ENCODE results near the gene CAMK1D. TPM values are rescaled to one million over a fixed set of nuclear protein-coding genes. Genes with fewer than 3 reads are reported as not detected.

Gene CAMK1D
- total RNA-seq, 1 experiment from 2014 or later, result 6.3 TPM

DNA sequence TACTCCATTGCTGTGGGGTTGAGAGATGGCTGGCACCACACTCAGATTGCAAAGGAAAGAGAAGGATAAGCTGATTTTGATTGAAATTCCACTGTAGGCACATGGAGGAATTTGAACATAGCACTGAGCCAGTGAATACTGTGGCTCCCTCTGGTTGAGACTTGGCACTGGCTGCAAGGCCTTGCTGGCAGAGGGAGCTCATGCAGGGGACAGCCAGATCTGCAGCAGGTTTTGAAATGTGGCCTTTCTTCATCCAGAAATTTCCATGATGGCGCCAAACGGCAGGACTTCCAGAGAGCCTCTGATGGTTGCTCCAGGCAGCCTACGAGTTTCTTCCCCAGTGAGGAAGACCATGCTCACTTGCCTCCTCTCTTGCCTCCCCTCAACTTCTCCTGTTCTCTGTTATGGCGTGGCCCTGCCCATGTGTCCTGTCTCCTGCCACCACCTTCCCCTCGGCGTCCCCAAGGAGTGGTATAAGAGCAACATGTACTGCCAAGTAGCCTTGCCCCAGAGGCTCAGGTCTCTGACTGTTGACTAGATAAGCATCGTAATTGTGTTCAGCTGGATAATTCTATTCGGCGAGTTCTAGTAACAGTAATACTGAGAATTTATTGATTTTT, 386.6 kb downstream of the CAMK1D start:
- H3K18ac ChIP-seq (ENCODE audit: insufficient read length, low read depth, low read length), result no peak overlapping the region
- H2AFZ ChIP-seq (ENCODE audit: low read length), result no peak overlapping the region
- Mint-ChIP-seq H3K27me3 (ENCODE audit: low read depth) (0 out of 2 replicates have a peak, but pooled peaks cover 1% of the 10 kb centered on the region), H3K36me3 (ENCODE audit: insufficient read depth in 1 of 3, low read depth in 3 of 3) (no peaks in the 10 kb centered on the region), H3K9me3 (no peaks in the 10 kb centered on the region), H3K4me3 (no peak overlapping the region), H3K27ac (no peak overlapping the region), H3K4me1 (peaks cover 10 to 12% of the 10 kb centered on the region in 2 experiments)
- H3K14ac ChIP-seq (ENCODE audit: insufficient read depth, low read length), result no peak overlapping the region; the same call in 1 of the 2 replicates
- no CpG with 5 or more reads among the region's 9 CpGs for WGBS (ENCODE audit: extremely low coverage, insufficient read length, low lambda C conversion rate)
- TF ChIP-seq, protein P1, sequence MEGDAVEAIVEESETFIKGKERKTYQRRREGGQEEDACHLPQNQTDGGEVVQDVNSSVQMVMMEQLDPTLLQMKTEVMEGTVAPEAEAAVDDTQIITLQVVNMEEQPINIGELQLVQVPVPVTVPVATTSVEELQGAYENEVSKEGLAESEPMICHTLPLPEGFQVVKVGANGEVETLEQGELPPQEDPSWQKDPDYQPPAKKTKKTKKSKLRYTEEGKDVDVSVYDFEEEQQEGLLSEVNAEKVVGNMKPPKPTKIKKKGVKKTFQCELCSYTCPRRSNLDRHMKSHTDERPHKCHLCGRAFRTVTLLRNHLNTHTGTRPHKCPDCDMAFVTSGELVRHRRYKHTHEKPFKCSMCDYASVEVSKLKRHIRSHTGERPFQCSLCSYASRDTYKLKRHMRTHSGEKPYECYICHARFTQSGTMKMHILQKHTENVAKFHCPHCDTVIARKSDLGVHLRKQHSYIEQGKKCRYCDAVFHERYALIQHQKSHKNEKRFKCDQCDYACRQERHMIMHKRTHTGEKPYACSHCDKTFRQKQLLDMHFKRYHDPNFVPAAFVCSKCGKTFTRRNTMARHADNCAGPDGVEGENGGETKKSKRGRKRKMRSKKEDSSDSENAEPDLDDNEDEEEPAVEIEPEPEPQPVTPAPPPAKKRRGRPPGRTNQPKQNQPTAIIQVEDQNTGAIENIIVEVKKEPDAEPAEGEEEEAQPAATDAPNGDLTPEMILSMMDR (conservative IDR thresholded peaks at IDR 0.05), result no peak
- no peaks in the 10 kb centered on the region for H3K79me2 ChIP-seq (ENCODE audit: insufficient read depth, low read length)
- H2BK120ac ChIP-seq (ENCODE audit: low read depth, low read length, poor library complexity, severe bottlenecking), result no peak overlapping the region
- H4K20me1 ChIP-seq (ENCODE audit: control insufficient read depth, insufficient read depth, insufficient read length), result no peaks in the 10 kb centered on the region
- H4K5ac ChIP-seq (ENCODE audit: insufficient read length, low read depth, low read length), result no peak overlapping the region
- H2BK5ac ChIP-seq (ENCODE audit: insufficient read length, low read length), result no peak overlapping the region
- H3K4me2 ChIP-seq (ENCODE audit: insufficient read depth, insufficient read length, low read length), result no peak overlapping the region
- H3K23me2 ChIP-seq (ENCODE audit: insufficient read length, low read depth, low read length, poor library complexity, severe bottlenecking), result no peaks in the 10 kb centered on the region
- no peak overlapping the region for H3K9ac ChIP-seq (ENCODE audit: extremely low read depth, insufficient read length, low read length)
- H2BK15ac ChIP-seq (ENCODE audit: low read depth, low read length), result no peak overlapping the region
- no peak for DNase-seq
- H2BK20ac ChIP-seq (ENCODE audit: low read depth, low read length, poor library complexity, severe bottlenecking), result no peak overlapping the region
- H3K27me3 ChIP-seq (ENCODE audit: insufficient read depth, low read length), result no peaks in the 10 kb centered on the region
- no peaks in the 10 kb centered on the region for H3K79me1 ChIP-seq (ENCODE audit: insufficient read depth, low read depth, low read length, poor library complexity, severe bottlenecking)
- no peak overlapping the region for H4K91ac ChIP-seq (ENCODE audit: insufficient read length, low read depth, low read length)
- H3T11ph ChIP-seq (ENCODE audit: low read length), result no peak overlapping the region
- H3K4ac ChIP-seq (ENCODE audit: low read depth, low read length), result no peak overlapping the region
- H2AK5ac ChIP-seq (ENCODE audit: insufficient read length, low read length), result no peak overlapping the region
- H2BK12ac ChIP-seq (ENCODE audit: insufficient read length, low read depth, low read length), result no peak overlapping the region
- H3K23ac ChIP-seq (ENCODE audit: insufficient read length, low read depth, low read length), result no peak overlapping the region
- no peak overlapping the region for H3K56ac ChIP-seq (ENCODE audit: insufficient read length, low read depth, low read length)
- H3K9me3 ChIP-seq (ENCODE audit: control insufficient read depth, low read depth, low read length), result no peaks in the 10 kb centered on the region
- H3K27ac ChIP-seq (ENCODE audit: insufficient read length, low read depth, low read length), result no peak overlapping the region
- 0 out of 2 replicates have a peak, but pooled peaks cover 2% of the 10 kb centered on the region for H3K4me1 ChIP-seq (ENCODE audit: insufficient read depth, low read length)
- no peak overlapping the region for H4K8ac ChIP-seq (replicated peaks; ENCODE audit: insufficient read length, low read depth, low read length)

Measured in H9 (cell line).